ENCODE results near the gene LMCD1.

The LMCD1 gene

GRCh38 chr3:8603115-8603710 is 101.6 kb downstream of the LMCD1 start:
- TF ChIP-seq CTCF (conservative IDR thresholded peaks at IDR 0.05; ENCODE audit: control insufficient read depth, insufficient read depth, low read depth, low read length) = no peak

GRCh38 chr3:8604006-8604405 is 102.4 kb downstream of the LMCD1 start:
- no peak for DNase-seq (ENCODE audit: low read depth)
- no peak for TF ChIP-seq CTCF (conservative IDR thresholded peaks at IDR 0.05; ENCODE audit: control insufficient read depth, insufficient read depth, low read depth, low read length)
- H3K4me3 ChIP-seq (ENCODE audit: control insufficient read depth, low read depth, low read length) = no peak overlapping the region

More at GRCh38 chr3:8603115-8603710, 101.6 kb downstream of the LMCD1 start:
- H3K4me3 ChIP-seq (ENCODE audit: control insufficient read depth, low read depth, low read length) = no peak overlapping the region
- DNase-seq (ENCODE audit: low read depth) = no peak

GRCh38 chr3:8604988-8605387 is 103.4 kb downstream of the LMCD1 start:
- no peak for TF ChIP-seq CTCF (conservative IDR thresholded peaks at IDR 0.05; ENCODE audit: control insufficient read depth, insufficient read depth, low read depth, low read length)
- DNase-seq (ENCODE audit: low read depth) = no peak

GRCh38 chr3:8606701-8607231 is 105.1 kb downstream of the LMCD1 start:
- no peak for TF ChIP-seq CTCF (conservative IDR thresholded peaks at IDR 0.05; ENCODE audit: control insufficient read depth, insufficient read depth, low read depth, low read length)
- H3K4me3 ChIP-seq (ENCODE audit: control insufficient read depth, low read depth, low read length) = no peak overlapping the region
- no peak for DNase-seq (ENCODE audit: low read depth)

More at GRCh38 chr3:8604988-8605387, 103.4 kb downstream of the LMCD1 start:
- no peak overlapping the region for H3K4me3 ChIP-seq (ENCODE audit: control insufficient read depth, low read depth, low read length)

GRCh38 chr3:8607234-8608040 is 105.8 kb downstream of the LMCD1 start:
- H3K4me3 ChIP-seq (ENCODE audit: control insufficient read depth, low read depth, low read length) = no peak overlapping the region
- peak; percentile 78 for DNase-seq (ENCODE audit: low read depth)
- TF ChIP-seq CTCF (conservative IDR thresholded peaks at IDR 0.05; ENCODE audit: control insufficient read depth, insufficient read depth, low read depth, low read length) = peak; percentile 71

- no peak for TF ChIP-seq CTCF (conservative IDR thresholded peaks at IDR 0.05; ENCODE audit: control insufficient read depth, insufficient read depth, low read depth, low read length)
- no peak overlapping the region for H3K4me3 ChIP-seq (ENCODE audit: control insufficient read depth, low read depth, low read length)
These were observed 106.6 kb downstream of the LMCD1 start for GRCh38 chr3:8608041-8608790.

More at GRCh38 chr3:8608041-8608790, 106.6 kb downstream of the LMCD1 start:
- no peak for DNase-seq (ENCODE audit: low read depth)
